Stimulated activated CD8-positive, alpha-beta memory T cell treated with anti-CD3 and anti-CD28 coated beads, Interleukin-7, amount 100 ng/mL, for 48 hours (primary cell): ENCODE data around the gene SEZ6L.

Source experiments
- DNase-seq, 2 donors: peaks; one replicate each; pipeline ENCODE4 v3.0.0-alpha.2; 2020; ENCODE audit warnings: low read depth in 1 of 2; ENCODE audit errors: extremely low read depth in 1 of 2

Gene SEZ6L

DNA sequence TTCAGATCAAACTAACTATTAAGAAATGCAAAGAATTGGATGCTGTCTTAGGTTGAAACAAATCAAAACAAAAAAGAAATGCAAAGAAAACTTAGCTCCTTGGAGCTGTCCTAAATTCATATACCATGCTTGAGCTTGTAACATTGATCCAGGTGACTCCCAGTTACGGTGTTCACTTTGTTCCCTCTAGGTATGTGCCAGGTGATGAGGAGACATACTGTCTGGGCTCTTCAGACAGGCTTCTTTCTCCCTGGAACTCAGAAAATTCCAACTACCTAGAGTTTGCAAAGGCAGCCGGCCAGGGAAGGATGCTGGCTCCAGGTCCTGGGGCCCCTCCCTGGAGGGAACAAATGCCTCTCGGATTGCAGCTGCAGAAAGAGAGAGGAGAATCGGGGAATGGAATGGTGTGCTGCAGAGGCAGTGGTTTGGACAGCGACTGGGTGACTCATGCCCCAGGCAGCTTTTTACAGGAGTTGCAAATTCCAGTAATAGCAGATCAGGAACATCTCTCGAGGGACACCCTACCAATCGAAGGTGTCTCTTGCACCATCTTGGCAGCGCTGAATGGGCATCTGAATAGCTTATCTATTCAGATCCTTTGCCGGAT lies 247.5 kb downstream of the SEZ6L start:
- no peak for DNase-seq

DNA sequence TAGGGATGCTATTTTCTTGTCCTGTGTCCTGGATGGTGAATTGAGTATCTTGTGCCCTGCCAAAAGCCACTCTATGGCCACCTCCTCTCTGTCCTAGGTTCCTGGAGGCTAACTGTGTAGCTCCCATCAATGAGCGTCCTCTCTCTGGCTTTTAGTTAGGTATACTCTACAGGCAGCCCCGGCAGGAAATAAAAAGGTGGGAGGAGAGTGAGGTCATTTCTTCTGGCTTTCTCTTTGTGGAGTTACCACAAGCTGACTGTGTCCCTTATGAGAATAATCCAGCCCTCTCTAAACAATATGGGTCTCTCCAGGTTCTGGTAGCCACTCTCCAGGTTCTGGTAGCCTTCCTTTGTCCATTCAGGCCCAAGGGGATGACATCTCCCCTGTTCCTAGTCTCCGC lies 248.1 kb downstream of the SEZ6L start:
- DNase-seq: no peak

DNA sequence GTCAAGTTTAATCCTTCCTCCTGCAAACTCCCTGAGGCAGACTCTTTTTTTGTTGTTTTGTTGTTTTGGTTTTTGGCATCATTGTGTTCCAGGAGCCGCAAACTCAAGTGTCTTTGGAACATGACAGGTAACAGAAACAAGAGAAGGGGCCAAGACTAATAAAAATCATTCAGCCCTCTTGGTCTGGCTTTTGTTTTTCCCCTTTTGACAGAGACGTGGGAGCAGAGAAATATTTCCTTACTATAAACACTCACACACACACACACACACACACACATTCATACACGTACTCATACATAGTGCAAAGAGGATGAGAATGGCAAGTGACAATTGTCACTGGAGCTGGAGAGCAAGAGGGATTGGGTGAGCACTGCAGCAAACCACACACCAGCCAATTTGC lies 249.4 kb downstream of the SEZ6L start:
- DNase-seq: no peak

DNA sequence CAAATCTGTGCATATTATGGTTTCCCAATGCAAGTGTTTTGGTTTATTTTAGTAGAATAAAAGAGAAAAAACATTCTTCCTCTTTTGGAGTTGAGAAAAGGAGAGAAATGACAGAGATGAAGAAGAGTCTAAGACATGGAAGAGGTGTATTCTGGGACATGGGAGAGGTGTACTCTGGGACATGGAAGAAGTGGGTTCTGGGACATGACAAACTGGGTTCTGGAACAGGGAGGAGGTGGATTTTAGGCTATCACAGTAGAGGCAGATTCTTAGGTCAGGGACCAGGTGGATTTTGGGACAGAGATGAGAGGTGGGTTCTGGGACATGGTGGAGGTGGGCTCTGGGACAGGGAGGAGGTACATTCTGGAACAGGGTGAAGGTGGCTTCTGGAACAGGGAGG lies 257.7 kb downstream of the SEZ6L start:
- no peak for DNase-seq

DNA sequence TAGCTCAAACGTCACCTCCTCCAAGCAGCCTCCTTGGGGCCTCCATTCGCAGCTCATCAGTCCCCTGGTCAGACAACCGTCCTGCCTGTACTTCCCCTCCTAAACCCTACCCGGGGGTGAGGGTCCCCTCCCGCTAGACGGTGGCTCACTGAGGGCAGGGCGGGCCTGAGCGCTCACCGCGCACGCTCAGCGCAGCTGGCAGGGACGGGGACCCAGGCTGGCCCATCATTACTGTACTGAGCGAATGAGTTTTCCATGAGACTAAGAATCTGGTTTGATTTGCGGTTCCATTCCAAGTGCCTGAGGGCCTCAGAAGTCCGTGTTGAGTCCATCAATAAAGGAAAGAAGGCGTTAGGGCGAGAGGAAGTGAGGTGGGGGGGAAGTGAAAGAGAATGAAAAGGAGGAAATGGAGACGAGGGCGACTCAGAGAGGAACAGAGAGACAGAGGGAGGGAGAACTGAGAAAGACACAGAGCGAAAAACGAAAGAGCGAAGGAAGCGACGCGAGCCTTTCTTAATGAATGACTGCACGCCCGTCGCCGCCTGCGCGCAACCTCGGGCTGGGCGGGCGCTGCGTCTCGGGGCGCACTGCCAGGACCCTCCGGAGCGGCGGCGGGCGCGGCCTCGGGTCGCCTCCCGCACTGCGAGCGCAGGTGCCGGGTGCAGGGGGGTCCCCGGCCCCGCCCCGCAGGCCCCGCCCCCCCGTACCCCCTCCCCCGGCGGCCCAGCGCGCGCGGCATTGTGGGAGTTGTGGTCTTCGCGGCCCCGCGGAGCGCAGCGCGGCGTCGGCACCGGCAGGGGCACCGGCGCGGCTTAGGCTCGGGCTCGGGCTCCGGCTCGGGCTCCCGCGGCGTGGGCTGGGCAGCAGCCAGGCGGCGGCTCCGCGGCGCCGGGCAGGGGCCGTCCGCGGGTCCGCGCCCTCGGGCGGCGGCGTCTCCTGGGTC lies 259.5 kb downstream of the SEZ6L start, which contains the start of gene ASPHD2:
ASPHD2 (plus strand) TSS at position 746 of the 943 bp plus-strand sequence. CDS start 4,356 bp downstream, outside the sequence.
- peak; percentile 63 to 69 for DNase-seq

DNA sequence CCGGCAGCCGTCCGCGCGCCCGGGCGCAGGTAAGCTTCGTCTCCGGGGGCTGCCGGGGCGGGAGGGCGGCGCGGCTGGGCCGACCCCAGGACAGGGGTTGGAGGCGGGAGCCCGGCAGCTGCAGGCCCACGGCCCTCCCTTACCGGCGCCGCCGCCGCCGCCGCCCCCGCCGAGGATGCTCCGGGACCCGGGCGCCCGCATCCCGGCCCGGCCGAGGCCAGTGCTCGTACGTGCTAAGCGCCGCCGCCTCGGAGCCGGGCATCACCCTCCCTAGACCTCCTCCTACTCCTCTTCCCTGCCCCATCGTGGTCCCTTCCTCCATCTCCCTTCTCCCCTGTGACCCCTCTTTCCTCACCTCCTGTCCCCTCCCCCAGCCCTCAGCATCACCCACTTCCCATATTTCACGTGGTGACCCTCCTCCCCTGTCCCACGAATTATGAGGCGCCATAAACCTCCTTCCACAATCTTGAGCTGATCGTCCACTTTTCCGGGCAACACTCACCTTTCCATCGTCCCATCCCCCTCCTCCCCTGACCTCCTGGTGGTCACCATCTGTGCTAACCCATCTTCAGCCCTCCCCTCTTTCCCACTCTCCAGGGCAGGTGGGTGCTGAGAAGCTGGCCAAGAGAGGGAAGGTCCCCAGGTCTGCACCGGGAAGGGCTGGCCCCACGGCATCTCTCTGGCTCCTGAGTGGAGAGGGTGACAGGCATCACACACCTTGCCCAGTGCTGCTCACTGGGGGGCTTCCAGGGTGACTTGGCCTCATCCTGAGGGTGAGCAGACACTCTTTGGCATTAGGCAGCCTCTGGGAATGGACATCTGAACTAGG lies 260.4 kb downstream of the SEZ6L start:
- DNase-seq: no peak

DNA sequence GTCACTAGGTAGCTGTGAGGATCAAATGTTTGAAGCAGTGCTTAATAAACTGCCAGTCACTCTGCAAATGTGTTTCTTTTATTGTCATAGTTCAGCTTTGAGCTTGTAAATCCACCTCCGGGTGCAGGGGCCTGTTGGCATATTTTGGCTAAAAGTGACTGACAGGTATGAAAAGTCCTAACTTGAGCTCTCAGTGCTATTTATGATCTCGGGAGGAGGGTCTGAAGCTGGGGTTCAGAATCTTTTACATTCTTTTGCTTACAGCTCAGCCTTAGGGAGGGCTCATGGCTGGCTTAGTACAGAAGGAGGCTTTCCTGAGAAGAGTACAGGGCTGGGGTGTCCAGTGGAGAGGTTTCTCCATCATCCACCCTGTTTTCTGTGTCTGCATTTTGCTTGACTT lies 261.3 kb downstream of the SEZ6L start:
- DNase-seq: no peak

DNA sequence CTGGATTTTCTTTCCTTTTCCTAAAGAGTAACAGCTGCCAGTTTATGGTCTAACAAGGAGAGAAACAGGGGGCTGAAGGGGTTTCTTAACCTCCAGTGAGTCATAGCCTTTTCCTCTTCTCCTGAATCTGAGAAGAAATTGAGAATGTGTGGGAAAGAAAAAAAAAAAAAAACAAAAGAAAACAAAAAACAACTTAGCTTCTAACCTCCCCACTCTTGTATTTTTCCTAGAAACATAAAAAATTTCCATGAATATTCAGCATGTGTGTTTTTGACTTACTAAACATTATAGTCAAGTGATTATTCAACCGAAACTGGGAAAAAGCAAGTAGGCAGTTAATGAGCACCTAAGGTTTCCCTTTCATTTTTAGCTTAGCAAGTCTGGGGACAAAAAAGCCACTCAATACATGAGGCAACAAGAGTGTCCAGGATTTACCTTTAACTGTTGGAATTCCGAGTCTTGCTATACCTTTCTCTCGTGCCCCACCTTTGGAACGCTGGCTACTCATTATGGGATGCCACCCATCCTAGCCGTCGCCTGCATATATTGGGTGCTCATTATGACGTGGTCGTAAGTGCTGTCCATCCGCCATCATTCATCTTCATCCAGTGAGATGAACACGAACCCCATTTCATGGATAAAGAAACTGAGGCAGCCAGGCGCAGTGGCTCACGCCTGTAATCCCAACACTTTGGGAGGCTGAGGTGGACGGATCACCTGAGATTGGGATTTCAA lies 262.2 kb downstream of the SEZ6L start:
- DNase-seq: no peak

DNA sequence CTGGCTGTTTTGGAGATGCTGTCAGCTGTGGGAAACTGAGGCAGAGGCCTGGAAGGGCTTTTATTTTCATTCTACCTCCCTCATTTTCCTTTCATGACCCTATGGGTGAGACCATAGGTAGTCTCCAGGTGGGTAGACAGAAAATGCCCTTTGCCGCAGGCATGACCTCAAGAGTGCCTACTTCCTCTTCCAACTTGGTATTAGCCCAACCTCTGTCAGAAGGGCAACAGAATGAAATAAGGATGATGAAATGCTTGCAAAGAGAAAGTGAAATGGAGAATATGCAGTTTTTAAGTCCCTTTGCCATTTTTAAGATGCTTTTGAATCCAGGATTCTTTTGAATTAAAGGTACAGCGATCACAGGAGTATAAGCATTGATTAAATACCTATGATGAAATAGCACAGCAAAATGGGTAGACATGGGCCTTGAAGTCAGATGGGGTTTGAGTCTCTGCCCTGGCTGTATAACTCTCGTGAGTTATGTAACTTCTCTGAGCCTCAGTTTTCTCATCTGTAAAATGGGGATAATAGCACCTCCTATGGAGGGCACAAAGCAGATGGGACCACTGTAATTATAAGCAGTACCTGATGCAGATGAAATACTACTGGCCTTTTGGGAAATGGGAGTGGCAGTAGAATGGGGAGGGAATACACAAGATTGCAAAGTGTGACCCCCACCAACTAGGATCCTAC lies 263.5 kb downstream of the SEZ6L start:
- no peak for DNase-seq
